K562 (cell line): ENCODE data around the gene OXT. TPM values are rescaled to one million over a fixed set of nuclear protein-coding genes. Genes with fewer than 3 reads are reported as not detected.

Experiments used
- BACH1 ChIP-seq: fragments of 200-800 bp; sonication (Bioruptor generic); IDR thresholded peaks from 2 replicates; pipeline ENCODE4 v1.6.1; 2016; ENCODE audit warnings: missing genetic modification characterization, missing compliant biosample characterization
- CHD4 ChIP-seq: fragments of 200-600 bp; sonication (generic); IDR thresholded peaks from 3 replicates; pipeline ENCODE4 v1.6.1; 2012; ENCODE audit warnings: low read depth, mild to moderate bottlenecking, mixed read lengths, low read length, inconsistent platforms; ENCODE audit not compliant: insufficient read depth, insufficient replicate concordance, poor library complexity, severe bottlenecking
- ETS2 ChIP-seq: IDR thresholded peaks from 2 replicates; pipeline ENCODE4 v1.6.1; 2016; ENCODE audit warnings: borderline replicate concordance, missing genetic modification characterization, mild to moderate bottlenecking, moderate library complexity, missing compliant biosample characterization; ENCODE audit not compliant: poor library complexity, severe bottlenecking
- FOSL1 ChIP-seq: fragments of 200-800 bp; sonication (Bioruptor generic); conservative IDR thresholded peaks from 2 replicates; pipeline ENCODE4 v1.6.1; 2016; ENCODE audit warnings: missing genetic modification characterization, missing compliant biosample characterization
- GATAD2B ChIP-seq: fragments of 450-650 bp; IDR thresholded peaks from 2 replicates; pipeline ENCODE4 v1.6.1; 2017; ENCODE audit warnings: mild to moderate bottlenecking, borderline replicate concordance
- KDM1A ChIP-seq, 2 experiments: fragments of 450-650 bp; IDR thresholded peaks; 2 replicates each; pipeline ENCODE4 v1.6.1; 2016; ENCODE audit warnings: mild to moderate bottlenecking in 2 of 2
- NFRKB ChIP-seq: fragments of 450-650 bp; IDR thresholded peaks from 2 replicates; pipeline ENCODE4 v1.6.1; 2016; ENCODE audit warnings: low read depth
- SAP30 ChIP-seq: fragments of 200-600 bp; sonication (generic); IDR thresholded peaks from 2 replicates; pipeline ENCODE4 v1.6.1; 2012; ENCODE audit warnings: borderline replicate concordance, low read depth, mild to moderate bottlenecking, moderate library complexity, low read length, control low read depth, inconsistent platforms; ENCODE audit not compliant: insufficient read depth, poor library complexity, severe bottlenecking
- ZNF282 ChIP-seq: sonication (generic); formaldehyde crosslinking; IDR thresholded peaks from 2 replicates; pipeline ENCODE4 v1.8.1; 2023; ENCODE audit warnings: missing genetic modification reagents
- polyA plus RNA-seq, 8 experiments: library from polyadenylated mRNA; depleted of rRNA in 4 of 8; stranded (reverse) in 5 of 8; unstranded in 3 of 8; fragments of >200 nt; fragmentation: Nextera tagmentation in 2 of 8; fragmentation: Illumina TruSeq in 1 of 8; extraction: Ambion mirVana in 2 of 8; extraction: Trizol in 1 of 8; gene quantifications; 2 replicates each; pipeline versions ENCODE4 v1.2.1 to v1.2.3, GENCODE V29; 2011 to 2014; ENCODE audit warnings: inconsistent platforms in 1 of 8, missing spikeins in 1 of 8
- total RNA-seq, 7 experiments: library from RNA; depleted of rRNA in 6 of 7; stranded (reverse); fragments of >200 nt in 6 of 7; fragmentation: Illumina TruSeq in 2 of 7; extraction: Trizol in 2 of 7; gene quantifications; 2 replicates each; pipeline versions ENCODE4 v1.2.1 to v1.2.3, GENCODE V29; 2011 to 2021; ENCODE audit warnings: low replicate concordance in 1 of 7
- TF ChIP-seq, protein P1 (sequence below): IDR thresholded peaks from 2 replicates; pipeline ENCODE4 v1.6.1; 2014; ENCODE audit warnings: antibody characterized with exemption
- TF ChIP-seq, protein P2 (sequence below), 2 experiments: fragments of 200-800 bp in 1 of 2; sonication (Bioruptor generic) in 1 of 2; sonication (generic) in 1 of 2; formaldehyde crosslinking in 1 of 2; IDR thresholded peaks in 1 of 2; conservative IDR thresholded peaks in 1 of 2; 2 replicates each; pipeline versions ENCODE4 v1.5.0 to v1.6.1; 2016 to 2020; ENCODE audit warnings: missing compliant biosample characterization in 1 of 2, missing genetic modification characterization in 1 of 2, missing genetic modification reagents in 1 of 2

The OXT gene
- total and polyA plus RNA-seq, 9 of the 15 experiments (the other 6 are each of a cell fraction or from before 2014, with no cell fraction given) = not detected

DNA sequence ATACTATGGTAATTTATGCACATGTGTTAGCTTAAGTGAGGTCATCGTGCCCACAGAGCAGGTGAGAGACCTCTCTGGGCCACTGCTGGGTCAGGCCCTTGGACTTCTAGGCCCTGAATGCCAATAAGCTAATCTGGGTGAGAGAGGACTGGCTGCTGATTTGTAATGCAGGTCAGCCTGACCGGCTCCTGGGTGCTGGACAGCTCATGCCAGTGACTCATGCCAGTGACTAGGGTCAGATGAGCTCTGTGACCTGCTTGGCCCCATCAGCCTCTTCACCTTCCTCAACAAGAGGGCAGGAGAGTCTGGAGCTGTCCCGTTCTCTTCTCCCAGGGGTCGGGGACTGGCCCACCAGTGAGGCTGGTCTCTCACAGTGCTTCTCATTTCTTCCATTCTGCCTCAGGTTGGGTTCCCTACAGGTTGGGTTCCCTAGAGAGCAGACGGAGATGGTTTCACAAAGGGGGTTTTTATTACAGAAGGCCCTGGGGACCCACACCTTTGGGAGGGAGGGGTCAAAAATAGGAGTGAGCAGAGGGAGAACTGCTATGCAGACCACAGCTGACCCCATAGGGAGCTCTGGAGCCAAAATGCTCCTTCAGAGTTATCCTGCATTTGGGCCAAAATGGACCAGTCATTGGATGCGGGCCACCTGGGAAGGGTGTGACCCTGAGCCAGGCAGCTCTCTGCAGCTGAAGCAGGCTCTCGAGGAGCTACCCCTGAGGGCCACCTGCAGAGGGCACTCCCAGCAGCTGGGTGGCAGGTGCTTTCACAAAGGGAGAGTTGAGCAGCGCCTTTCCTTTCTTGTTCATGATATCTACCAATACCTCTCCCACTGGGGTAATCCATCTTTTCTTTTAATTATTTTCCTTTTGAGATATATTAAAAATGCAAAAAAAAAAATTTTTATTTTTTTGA is 2.2 kb upstream of the OXT start (continued):
- TF ChIP-seq SAP30 (no peak), ZNF282 (CRISPR knock-in tag) (no peak), NFRKB (no peak), CHD4 (no peak), BACH1 (tag) (no peak), GATAD2B (no peak), ETS2 (tag) (no peak), KDM1A (IDR thresholded peaks at IDR 0.05) (no peak), FOSL1 (tag) (peak; percentile 62)
- TF ChIP-seq, protein P1, sequence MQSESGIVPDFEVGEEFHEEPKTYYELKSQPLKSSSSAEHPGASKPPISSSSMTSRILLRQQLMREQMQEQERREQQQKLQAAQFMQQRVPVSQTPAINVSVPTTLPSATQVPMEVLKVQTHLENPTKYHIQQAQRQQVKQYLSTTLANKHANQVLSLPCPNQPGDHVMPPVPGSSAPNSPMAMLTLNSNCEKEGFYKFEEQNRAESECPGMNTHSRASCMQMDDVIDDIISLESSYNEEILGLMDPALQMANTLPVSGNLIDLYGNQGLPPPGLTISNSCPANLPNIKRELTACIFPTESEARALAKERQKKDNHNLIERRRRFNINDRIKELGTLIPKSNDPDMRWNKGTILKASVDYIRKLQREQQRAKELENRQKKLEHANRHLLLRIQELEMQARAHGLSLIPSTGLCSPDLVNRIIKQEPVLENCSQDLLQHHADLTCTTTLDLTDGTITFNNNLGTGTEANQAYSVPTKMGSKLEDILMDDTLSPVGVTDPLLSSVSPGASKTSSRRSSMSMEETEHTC = no peak
- TF ChIP-seq, protein P2, sequence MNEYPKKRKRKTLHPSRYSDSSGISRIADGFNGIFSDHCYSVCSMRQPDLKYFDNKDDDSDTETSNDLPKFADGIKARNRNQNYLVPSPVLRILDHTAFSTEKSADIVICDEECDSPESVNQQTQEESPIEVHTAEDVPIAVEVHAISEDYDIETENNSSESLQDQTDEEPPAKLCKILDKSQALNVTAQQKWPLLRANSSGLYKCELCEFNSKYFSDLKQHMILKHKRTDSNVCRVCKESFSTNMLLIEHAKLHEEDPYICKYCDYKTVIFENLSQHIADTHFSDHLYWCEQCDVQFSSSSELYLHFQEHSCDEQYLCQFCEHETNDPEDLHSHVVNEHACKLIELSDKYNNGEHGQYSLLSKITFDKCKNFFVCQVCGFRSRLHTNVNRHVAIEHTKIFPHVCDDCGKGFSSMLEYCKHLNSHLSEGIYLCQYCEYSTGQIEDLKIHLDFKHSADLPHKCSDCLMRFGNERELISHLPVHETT (CRISPR knock-in tag; conservative IDR thresholded peaks at IDR 0.05 in 1 of 2, IDR thresholded peaks at IDR 0.05 in 1 of 2) = no peak
